GM21576 (cell line): Measurements from ENCODE around the gene KDM7A.
"Not testable (repeated sequence)": the region's sequence is repeated elsewhere in the genome, so short reads cannot be mapped to it uniquely, and the experiment has no call there.

ENCODE experiments used
- ATAC-seq: cut with Tn5 transposase; IDR thresholded peaks from one replicate; pipeline ENCODE4 v1.9.1; 2021; ENCODE audit warnings: mild to moderate bottlenecking, moderate library complexity; ENCODE audit not compliant: unreplicated experiment

The KDM7A gene

GRCh38 chr7:140160308-140160707 is 16.5 kb downstream of the KDM7A start:
- no peak for ATAC-seq

DNA sequence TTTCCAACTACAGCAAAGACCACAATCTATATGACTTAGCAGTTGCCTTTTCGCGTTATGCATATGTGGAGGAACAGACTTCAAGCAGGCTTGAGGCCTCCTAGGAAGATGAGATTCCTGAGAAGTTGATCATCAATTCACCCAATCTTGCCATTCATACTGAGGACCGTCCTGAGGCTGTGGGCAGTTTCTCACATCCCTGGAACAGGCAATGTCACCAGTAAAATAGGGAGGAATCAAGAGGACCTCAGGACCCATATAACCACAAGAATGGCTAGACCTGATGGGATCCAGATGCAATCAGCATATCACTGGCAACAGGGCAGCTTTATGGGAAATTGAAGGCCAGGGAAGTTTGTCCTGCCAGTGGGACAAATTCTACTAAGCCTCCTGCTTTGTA is 17.3 kb downstream of the KDM7A start:
- ATAC-seq = no peak

DNA sequence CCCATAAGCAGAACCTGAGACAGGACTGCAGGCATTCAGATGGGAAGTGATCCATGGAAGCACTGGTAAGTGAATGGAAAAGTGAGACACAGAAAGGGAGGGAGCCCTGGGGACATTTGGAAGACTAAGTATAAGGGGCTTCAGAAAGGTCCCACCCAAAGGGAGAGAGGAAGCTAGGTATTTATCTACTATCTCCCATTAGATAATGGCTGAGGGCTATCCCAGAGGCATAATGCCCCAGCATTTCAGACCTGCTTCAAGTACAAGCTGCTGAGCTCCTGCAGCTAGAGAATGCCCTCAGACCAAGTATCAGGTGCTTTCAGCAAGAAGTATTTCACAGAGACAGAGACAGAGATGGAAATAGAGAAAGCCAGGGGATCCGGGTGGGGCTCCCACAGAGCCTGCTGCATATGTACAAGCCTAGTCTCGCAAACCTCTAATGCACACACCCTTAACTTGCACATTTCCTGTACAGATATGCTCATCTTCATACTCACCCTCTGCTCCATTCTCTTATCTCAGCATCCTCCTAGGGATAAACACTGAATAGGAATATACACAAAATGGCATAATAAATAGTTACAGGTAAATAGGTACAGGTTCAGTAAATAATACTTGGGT is 20.2 kb downstream of the KDM7A start:
- ATAC-seq = no peak

- no peak for ATAC-seq
These were observed 21.4 kb downstream of the KDM7A start for GRCh38 chr7:140155428-140155827.

GRCh38 chr7:140153666-140154161 is 23.1 kb downstream of the KDM7A start:
- ATAC-seq = no peak

- ATAC-seq = no peak
These were observed 30.2 kb downstream of the KDM7A start for GRCh38 chr7:140146574-140146973.

GRCh38 chr7:140145709-140146108 is 31.1 kb downstream of the KDM7A start:
- ATAC-seq = no peak

DNA sequence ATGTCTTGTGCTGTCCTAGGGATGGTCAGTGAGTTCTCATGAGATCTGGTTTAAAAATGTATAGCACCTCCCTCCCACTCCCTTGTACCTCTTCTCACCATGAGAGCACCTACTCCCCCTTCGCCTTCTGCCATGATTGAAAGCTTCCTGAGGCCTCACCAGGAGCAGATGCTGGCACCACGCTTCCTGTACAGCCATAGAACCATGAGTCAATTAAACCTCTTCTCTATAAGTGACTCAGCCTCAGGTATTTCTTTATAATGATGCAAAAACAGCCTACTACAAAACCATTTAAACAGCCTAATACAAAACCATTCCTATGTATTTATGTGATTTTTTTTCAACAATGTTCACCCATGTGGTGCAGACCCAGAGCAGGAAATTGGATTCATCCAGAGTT is 32.0 kb downstream of the KDM7A start:
- no peak for ATAC-seq

- ATAC-seq = no peak
These were observed 32.8 kb downstream of the KDM7A start for GRCh38 chr7:140143997-140144396.

- ATAC-seq = no peak
These were observed 34.8 kb downstream of the KDM7A start for GRCh38 chr7:140142031-140142430.

GRCh38 chr7:140141256-140141655 is 35.5 kb downstream of the KDM7A start:
- no peak for ATAC-seq

- ATAC-seq = no peak
These were observed 39.7 kb downstream of the KDM7A start for GRCh38 chr7:140137078-140137477.

DNA sequence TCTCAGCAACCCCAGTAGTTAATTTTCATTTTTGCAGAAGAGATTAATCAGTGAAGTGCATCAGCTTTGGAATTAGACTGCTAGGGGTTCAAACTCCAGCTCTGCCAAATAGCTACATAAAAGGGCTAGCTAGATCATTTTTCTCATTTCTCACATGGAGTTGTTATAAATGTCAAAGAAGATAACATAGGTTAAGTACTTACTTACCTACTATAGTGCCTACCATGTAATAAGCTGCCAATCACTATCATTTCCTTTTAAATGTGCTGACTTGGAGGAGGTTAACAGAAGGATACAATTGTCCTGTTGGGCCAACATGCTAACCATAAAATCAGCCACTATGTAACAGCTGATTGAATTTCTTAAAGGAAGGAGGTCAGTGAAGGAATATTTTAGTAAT is 40.7 kb downstream of the KDM7A start:
- ATAC-seq = no peak

DNA sequence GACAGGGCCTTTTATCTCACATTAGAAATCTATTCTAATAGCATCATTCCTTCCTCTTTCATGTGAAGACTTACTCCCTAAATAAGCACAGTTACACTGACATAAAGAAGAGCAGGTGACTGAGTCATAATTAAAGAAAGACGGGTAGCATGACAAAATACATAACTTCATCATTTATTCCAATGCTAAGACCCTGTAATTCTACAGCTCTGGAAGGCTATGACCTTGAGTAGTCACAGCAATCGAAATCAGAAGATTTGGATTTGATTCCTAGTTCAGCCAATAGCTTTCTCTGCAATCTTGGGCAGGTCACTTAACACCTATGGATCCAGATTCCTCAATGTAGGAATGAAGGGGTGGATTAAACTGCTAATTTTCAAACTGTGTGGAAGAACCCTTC is 42.7 kb downstream of the KDM7A start:
- no peak for ATAC-seq

DNA sequence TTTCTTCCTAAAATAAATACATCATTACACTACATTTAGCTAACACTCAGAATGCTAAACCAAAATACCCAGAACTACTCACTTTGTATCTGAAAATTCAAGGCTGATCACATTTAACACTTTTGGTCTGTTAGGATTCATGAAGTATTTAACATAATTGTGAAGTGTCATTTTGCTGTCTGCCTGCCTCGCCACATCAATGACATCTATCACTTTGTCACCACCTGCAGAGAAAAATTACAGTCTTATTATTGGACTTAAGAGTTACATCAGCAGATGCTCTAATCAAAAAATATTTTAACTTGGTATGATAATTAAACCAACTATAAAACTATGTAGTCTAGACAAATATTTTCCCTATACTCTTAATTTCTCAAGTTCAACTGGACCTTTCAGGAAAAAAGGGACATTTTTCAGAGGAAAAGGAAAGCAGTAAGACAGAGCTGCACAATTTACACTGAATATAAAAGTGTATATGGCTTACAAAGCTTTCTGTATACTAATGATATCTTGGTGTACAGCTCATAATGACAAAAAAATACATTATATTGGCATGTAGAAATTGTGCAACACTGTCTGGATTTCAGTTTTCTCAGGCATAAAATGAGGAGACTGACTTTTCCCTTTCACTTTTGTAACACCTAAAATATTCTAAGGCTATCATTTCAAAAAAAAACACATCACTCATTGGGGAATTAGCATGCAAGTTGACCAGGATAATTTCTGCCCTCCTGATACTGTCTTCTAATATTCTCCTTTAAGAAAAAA is 49.2 kb downstream of the KDM7A start:
- no peak for ATAC-seq

DNA sequence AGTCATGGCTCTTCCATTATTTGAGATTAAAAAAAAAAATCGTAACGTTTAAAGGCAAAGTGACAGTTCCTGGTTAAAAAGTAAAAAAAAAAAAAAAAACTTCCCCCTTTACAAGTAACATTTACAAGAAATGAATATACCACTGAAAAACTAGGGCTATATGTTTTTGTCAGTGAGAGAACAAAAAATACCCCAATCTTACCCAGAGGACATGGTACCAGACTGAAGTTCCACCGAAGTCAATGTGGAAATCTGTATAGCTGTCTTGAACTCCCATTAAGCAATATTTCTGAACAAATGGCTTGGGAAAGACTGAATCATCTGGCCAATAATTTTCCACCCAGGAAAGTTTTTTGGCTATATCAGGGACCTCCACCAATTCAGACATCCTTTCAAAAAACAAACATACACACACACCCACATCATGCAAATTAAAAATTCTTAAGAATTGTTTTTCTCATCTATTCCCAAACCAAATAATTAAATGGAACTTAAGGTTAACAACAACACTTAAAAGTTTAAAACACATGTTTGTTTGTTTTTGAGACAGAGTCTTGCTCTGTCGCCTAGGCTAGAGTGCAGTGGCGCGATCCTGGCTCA is 50.2 kb downstream of the KDM7A start:
- no peak for ATAC-seq

- ATAC-seq = no peak
These were observed 53.8 kb downstream of the KDM7A start for GRCh38 chr7:140122965-140123364.

DNA sequence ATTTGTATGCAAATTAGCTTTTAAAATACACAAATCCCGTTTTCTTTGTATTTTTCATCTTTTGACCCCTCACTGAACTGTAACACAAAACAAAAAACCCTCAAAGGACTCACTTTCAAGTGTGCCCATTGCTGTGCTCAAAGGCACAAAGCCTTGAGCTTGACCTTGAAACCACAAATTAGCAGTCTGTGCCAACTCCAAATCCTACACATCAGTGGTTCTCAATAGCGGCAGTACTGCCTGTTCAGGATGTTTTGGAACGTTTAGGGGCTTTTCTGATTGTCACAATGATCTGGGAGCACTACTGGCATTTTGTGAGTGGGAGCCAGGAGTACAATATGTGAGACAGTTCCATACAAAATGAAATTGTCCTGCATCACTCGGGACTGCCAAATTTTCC is 55.5 kb downstream of the KDM7A start:
- ATAC-seq = no peak

DNA sequence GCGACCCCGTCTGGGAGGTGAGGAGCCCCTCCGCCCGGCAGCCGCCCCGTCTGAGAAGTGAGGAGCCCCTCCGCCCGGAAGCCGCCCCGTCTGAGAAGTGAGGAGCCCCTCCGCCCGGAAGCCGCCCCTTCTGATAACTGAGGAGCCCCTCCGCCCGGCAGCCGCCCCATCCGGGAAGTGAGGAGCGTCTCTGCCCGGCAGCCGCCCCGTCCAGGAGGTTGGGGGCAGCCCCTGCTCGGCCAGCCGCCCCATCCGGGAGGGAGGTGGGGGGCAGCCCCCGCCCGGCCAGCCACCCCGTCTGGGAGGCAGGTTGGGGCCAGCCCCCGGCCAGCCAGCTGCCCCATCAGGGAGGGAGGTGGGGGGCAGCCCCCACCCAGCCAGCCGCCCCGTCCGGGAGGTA is 62.0 kb downstream of the KDM7A start:
- not testable (repeated sequence) for ATAC-seq

DNA sequence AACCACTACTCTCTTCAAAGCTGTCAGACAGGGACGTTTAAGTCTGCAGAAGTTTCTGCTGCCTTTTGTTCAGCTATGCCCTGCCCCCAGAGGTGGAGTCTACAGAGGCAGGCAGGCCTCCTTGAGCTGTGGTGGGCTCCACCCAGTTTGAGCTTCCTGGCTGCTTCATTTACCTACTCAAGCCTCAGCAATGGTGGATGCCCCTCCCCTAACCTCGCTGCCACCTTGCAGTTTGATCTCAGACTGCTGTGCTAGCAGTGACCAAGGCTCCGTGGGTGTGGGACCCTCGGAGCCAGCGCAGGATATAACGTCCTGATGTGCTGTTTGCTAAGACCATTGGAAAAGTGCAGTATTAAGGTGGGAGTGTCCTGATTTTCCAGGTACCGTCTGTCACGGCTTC is 68.0 kb downstream of the KDM7A start:
- not testable (repeated sequence) for ATAC-seq

GRCh38 chr7:140096459-140096858 is 80.3 kb downstream of the KDM7A start:
- no peak for ATAC-seq

DNA sequence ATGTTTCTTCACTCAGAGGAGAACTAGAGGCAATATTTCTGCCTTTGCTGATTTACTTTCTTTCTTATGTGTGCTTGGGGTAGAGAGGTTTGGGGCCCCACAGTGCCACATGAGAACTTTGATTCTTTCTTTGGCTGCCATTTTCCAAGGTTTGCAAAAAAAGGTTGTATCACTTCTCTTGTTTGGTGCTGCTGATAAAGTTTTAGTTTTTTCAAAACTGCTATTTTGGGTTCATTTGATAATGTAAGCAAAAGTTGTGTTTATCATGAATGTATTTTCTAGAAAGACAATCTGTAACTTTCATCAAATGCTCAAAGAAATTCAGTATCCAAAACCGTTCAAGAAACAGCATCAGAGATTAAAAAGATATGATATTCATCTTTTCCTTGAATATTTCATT is 83.4 kb downstream of the KDM7A start:
- ATAC-seq = no peak
